22Rv1 (cell line): Measurements from ENCODE around the gene UCHL3.

Source experiments
- CTCF ChIP-seq: fragments of 450-650 bp; IDR thresholded peaks from 2 replicates; pipeline ENCODE4 v1.5.1; 2017; ENCODE audit warnings: mild to moderate bottlenecking
- ZFX ChIP-seq: fragments of 450-650 bp; IDR thresholded peaks from 2 replicates; pipeline ENCODE4 v1.6.1; 2017; ENCODE audit warnings: antibody characterized with exemption, borderline replicate concordance

DNA sequence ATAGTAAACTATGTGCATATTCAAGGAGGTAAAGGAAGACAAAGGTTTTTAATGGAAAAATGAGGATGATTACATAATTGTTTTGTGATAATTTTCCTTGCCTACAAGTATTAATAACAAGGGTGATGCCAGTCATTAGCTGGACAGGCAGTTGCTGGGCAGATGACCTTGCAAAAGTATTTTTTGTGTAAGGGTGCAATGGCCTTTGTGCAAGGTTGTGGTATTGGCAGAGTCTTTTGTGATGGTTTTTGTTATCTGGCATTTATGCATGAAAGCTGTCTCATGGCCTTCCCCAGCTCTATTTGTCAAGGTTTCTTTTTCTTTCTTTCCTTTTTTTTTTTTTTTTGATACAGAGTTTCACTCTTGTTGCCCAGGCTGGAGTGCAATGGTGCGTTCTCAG lies 7.6 kb upstream of the UCHL3 start:
- no peak for TF ChIP-seq CTCF
- TF ChIP-seq ZFX: no peak
